HG03571 (cell line): ENCODE measurements around the gene LIMK1.

Experiments used
- ATAC-seq: cut with Tn5 transposase; IDR thresholded peaks from one replicate; pipeline ENCODE4 v1.9.1; 2021; ENCODE audit not compliant: unreplicated experiment

The LIMK1 gene

DNA sequence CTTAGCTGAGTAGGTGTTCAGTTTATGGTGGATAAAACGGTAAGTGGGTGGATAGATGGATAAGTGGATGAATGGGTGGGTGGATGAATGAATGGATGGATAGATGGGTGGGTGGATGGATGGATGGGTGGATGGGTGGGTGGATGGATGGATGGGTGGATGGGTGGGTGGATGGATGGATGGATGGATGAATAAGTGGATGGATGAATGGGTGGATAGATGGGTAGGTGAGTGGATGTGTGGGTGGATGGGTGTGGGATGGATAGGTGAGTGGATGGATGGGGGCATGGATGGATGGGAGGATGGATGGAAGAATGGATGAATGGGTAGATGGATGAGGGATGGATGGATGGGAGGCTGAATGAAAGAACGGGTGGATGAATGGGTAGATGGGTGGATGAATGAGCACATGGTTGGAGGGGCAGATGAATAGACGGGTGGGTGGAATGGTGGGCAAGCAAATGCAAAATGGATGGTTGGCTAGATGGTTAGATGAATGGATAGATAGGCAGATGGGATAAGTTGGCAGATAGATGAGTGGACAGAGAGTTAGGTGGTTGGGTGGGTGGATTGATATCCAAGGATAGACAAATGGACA lies 29.9 kb upstream of the LIMK1 start:
- ATAC-seq: no peak

DNA sequence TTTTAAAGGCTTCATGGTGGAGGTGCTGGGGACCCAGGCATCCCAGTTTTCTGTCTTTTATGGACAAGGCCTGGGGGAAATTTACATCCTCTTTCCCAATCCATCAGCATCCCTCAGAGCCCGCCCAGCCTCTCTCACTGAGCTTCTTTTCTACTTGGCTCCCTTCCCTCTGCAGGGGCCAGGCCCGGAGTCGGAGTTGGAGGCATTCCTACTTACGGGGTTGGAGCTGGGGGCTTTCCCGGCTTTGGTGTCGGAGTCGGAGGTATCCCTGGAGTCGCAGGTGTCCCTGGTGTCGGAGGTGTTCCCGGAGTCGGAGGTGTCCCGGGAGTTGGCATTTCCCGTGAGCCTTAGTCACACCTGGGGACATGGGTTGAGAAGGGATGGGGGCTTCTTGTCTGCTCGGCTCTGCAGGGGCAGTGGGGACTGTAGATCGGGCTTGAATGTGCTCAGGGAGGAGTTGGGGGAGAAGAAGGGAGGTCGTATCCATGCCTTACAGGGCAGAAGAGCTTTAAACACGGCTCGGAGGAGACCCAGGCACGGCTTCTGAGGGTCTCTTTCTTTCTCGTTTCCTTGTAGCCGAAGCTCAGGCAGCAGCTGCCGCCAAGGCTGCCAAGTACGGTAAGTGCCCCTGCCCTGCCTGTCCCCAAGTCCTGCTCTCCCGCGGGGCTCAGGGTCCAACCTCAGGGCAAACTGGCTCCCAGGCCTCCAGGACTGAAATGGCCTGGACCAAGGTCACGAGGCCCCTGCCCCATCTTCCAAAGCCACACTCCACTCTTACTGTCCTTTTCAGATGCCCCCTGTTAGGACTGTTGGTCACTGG lies 27.3 kb upstream of the LIMK1 start:
- no peak for ATAC-seq

DNA sequence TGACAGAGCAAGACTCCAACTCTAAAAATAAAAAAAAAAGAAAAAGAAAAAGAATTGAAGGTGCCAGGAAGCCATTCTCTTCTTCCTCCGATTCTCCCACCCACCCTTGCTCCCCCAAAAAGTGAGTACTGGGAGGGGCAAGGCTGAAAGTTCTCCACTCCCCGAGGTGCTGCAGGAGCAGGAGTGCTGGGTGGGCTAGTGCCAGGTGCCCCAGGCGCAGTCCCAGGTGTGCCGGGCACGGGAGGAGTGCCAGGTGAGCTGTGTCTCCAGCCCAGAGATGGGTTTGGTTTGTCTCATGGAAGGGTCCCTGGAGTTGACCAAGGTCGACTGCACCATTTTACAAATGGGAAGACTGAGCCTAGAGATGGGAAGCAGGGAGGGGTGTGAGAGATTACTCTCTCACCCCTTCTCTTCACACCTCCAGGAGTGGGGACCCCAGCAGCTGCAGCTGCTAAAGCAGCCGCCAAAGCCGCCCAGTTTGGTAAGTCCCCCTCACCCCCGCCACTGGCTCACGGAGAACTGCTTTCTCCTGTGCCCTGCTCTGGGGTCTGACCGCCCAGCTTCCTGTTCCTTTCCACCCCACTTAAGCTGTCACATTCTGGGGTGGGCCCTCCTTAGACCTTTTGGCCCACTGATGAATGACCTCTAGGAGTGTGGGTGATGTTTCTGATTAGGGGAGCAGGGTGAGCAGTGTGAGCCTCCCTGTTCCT lies 26.2 kb upstream of the LIMK1 start:
- no peak for ATAC-seq

DNA sequence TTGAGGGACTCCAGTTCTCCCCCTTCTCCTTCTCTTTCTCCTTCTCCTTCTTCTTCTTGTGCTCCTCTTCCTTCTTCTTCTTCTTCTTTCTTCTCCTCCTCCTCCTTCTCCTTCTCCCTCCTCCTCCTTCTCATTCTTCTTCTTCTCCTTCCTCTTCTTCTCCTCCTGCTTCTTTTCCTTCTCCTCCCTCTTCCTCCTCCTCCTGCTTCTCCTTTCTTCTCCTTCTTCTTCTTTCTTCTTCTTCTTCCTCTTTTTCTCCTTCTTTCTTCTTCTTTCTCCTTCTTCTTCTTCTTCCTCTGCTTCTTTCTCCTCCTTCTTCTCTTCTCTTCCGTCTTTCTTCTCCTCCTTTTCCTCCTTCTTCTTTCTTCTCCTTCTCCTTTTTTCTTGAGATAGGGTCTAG lies 25.6 kb upstream of the LIMK1 start:
- ATAC-seq: no peak

DNA sequence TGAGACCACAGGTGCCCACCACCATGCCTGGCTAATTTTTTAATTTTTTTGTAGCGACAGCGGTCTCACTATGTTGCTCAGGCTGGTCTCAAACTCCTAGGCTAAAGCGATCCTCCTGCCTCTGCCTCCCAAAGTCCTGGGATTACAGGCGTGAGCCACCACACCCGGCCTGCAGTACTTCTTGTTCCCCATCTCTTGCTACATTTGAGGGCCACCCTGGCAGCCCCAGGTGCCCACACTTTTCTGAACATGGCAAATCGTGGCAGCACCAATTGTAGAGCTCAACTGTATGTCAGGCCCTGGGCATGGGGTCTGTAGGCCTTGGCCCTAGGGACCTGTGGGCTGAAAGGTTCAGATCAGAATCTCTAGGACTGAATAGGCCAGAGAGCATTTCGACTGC lies 25.1 kb upstream of the LIMK1 start:
- no peak for ATAC-seq

DNA sequence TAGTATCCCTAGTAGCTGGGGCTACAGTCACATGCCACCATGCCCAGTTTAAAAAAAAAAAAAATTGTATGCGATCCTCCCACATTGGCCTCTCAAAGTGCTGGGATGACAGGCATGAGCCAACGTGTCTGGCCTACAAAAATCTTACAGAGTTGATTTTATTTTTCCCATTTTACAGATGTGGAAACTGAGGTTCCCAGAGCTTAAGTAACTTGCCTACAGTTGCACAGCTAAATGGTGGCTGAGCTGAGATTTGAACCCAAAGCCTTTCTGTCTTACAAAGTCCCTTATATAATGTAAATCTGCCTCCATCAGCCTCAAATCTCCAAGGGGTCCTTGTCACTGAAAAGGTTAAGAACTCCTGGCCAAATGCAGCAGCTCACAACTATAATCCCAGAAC lies 24.6 kb upstream of the LIMK1 start:
- no peak for ATAC-seq

DNA sequence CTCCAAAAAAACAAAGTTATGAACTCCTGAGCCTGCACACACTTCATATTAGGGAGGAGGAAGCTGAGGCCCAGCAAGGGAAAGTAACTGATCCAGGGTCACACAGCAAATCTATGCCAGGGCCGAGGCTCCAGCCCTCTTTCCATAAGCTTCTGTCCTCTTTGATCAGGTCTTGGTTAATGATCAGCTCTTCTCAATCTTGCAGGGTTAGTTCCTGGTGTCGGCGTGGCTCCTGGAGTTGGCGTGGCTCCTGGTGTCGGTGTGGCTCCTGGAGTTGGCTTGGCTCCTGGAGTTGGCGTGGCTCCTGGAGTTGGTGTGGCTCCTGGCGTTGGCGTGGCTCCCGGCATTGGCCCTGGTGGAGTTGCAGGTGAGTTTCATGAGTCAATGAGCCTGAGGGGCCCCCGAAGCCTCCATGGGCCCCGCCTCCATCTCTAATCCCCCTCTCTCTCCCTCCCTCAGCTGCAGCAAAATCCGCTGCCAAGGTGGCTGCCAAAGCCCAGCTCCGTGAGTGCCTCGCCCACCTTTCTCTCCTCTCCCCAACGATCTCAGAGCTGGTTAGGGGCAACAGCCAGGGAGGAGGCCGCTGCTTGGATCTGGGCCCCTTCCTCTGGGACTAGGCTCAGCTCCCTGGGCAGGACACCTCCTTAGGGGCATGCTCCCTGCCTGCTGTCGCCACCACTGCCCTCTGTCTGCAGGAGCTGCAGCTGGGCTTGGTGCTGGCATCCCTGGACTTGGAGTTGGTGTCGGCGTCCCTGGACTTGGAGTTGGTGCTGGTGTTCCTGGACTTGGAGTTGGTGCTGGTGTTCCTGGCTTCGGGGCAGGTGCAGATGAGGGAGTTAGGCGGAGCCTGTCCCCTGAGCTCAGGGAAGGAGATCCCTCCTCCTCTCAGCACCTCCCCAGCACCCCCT lies 23.7 kb upstream of the LIMK1 start:
- no peak for ATAC-seq

DNA sequence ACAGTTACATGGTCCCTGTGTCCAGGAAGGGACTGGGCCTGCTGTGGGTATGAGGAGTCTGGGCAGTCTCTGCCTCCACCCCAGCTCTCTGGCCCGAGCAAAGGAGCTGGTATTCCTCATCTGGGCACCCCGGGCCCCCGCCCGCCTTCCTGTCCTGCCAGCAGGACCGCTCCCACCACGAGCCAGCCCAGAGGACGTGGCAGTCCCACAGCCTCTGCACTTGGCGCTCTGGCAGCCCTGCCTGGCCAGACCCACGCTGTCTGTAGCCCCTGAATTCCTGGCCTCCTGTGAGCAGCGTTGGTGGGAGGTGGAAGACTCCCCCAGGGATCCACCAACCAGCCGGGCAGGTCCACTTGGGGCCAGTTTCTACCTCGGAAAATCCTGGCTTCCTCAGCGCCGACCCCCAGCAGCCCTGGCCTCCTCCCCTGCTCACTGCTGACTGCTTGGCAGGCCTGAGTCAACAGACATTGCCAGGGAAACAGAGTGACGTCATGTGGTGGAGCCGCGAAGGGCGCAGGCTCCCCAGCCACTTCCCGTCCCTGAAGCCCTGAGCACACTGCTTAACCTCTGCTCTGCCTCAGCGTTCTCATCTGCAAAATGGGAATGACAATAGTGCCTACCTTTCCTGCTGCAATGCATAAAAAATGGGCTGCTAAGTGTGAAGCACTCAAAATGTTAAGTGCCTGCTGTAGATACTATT lies 21.6 kb upstream of the LIMK1 start:
- no peak for ATAC-seq

DNA sequence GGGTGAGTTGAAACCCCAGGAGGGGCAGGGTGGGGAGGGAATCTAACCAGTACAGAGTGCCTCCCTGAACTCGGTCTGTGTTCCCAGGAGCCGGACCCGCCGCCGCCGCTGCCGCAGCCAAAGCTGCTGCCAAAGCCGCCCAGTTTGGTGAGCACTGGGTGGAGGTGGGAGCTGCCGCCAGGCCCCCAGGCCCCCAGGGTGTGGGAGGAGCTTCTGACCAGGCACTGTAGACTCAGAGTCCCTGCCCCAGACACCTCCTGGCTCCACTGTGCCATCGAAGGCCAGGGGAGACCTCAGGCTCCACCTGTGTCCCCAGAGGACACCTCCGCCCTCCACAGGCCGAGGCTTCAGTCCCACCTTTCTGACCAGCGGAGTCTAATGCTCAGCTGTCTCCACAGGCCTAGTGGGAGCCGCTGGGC lies 20.4 kb upstream of the LIMK1 start:
- ATAC-seq: no peak

DNA sequence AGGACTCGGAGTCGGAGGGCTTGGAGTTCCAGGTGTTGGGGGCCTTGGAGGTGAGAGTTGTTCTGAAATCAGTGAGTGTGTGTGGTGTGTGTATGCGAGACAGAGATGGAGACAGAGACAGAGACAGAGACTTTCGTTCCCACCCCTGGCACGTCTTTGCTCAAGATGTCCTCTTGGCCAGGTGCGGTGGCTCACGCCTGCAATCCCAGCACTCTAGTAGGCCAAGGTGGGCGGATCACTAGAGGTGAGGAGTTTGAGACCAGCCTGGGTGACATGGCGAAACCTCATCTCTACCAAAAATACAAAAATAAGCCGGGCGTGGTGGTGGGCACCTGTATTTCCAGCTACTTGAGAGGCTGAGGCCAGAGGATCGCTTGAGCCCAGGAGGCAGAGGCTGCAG lies 20.0 kb upstream of the LIMK1 start:
- no peak for ATAC-seq

DNA sequence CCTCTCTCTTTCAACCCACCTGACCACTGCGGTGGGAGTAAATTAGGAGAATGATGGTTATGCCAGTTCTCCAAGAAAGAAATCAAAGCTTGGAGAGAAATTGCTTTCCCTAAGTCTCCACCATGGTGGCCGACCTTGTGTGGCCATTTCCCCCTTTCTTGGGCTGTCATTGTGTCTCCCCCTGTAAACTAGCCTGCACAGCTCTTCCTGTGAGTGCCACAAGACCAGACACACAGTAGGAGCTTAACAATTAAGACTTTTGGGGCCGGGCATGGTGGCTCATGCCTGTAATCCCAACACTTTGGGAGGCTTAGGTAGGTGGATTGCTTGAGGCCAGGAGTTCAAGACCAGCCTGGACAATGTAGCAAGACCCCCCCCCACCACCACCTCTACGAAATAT lies 18.9 kb upstream of the LIMK1 start:
- ATAC-seq: no peak

DNA sequence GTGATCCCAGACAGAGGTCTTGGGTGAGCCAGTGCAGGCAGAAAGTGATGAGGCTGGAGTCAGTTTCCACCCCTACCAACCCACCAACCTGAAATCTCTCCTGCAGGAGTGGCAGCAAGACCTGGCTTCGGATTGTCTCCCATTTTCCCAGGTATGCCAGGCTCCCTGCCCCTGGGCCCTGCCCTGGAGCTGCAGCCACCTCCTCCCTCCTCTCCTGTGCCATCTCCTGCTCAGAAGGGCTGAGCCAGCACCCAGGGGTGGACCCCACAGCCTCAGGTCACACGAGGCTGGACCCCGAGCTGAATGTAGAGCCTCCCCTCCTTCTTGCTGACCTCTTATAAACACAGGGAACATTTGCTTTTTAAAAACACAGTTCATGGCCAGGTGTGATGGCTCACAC lies 17.0 kb upstream of the LIMK1 start:
- ATAC-seq: no peak

DNA sequence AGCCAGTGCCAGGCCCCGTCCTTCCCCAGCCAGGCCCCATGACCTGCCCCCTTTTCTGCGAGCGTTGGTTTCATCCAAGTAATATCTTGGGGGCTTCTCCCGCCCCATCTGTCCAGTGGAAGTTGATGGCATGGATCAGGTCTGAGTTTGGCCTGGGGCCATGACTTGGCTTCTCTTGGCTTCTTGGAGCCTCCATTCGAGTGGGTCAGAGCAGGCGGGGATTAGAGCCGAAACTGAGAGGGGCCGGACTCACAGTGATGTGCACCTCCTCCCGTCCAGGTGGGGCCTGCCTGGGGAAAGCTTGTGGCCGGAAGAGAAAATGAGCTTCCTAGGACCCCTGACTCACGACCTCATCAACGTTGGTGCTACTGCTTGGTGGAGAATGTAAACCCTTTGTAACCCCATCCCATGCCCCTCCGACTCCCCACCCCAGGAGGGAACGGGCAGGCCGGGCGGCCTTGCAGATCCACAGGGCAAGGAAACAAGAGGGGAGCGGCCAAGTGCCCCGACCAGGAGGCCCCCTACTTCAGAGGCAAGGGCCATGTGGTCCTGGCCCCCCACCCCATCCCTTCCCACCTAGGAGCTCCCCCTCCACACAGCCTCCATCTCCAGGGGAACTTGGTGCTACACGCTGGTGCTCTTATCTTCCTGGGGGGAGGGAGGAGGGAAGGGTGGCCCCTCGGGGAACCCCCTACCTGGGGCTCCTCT lies 15.1 kb upstream of the LIMK1 start:
- no peak for ATAC-seq

DNA sequence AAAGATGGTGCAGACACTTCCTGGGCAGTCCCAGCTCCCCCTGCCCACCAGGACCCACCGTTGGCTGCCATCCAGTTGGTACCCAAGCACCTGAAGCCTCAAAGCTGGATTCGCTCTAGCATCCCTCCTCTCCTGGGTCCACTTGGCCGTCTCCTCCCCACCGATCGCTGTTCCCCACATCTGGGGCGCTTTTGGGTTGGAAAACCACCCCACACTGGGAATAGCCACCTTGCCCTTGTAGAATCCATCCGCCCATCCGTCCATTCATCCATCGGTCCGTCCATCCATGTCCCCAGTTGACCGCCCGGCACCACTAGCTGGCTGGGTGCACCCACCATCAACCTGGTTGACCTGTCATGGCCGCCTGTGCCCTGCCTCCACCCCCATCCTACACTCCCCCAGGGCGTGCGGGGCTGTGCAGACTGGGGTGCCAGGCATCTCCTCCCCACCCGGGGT lies 14.5 kb upstream of the LIMK1 start:
- ATAC-seq: no peak

DNA sequence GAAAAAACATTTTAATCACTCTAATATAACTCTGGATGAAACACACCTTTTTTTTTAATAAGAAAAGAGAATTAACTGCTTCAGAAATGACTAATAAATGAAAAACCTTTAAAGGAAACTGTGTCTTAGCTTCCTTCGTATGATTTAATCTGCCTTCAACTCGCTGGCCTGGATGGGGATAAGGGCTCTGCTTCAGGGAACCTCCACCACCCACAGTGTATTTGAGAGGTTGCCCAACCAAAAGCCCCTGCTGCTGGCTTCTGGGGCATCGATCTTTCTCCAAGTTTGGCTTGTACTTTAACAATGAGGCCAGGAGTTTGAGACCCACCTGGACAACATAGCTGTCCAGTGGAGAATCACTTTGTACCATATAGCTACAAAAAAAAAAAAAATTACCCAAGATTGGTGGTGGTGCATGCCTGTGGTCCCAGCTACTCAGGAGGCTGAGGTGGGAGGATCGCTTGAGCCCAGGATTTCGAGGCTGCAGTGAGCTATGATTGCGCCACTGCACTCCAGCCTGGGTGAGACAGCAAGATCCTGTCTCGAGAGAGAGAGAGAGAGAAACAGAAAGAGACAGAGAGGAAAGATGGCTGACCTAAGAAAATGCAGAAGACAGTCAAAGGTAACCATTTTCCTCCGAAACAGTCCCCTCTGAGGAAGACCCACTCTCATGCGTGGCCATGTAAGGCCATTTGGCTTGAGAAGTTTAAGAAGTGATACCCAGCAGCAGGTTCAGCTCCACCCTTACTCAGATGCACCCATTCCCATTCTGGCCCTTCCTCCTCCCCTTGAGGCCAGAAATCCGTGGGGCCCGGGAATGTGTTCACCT lies 13.6 kb upstream of the LIMK1 start:
- ATAC-seq: no peak

DNA sequence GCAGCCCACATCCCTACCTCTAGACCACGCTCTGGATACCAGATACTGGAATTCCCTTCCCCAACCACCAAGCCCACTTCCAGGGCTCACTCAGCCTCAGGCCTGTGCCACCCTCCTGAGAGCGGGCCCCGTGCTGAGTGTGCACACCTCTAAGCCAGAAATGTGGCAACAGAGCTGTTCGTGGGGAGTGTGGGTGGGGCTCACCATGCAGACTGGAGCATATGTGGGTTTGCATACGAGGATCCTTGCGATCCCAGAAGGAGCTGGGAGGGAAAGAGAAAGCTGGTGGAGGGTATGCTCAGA lies 13.0 kb upstream of the LIMK1 start:
- no peak for ATAC-seq

DNA sequence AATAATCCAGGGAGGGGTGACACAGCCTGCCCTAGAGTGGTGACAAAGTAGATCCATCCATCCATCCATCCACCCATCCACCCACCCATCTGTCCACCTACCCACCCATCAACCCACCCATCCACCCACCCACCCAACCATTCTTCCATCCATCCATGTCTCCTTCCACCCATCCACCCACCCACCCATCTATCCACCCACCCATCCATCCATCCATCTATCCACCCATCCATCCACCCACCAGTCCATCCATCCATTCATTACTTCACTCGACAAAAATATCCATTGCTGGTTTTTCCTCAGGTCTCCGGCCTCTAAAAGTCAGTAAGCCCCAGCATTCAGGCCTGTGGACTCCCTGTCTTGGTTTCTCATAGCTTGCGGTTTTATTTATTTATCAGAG lies 12.5 kb upstream of the LIMK1 start:
- ATAC-seq: no peak

DNA sequence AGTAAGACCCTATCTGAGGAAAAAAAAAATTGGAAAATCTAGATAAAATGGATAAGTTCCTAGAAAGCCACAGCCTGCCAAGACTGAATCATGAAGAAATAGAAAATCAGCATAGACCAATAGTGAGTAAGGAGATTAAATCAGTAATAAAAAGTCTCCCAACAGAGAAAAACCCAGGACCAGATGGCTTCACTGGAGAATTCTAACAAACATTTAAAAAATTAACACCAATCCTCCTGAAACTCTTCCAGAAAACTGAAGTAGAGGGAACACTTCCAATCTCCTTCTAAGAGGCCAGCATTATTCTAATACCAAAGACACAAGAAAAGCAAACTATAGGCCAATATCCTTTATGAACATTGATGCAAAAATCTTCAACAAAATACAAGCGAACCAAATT lies 8.8 kb upstream of the LIMK1 start:
- ATAC-seq: no peak

DNA sequence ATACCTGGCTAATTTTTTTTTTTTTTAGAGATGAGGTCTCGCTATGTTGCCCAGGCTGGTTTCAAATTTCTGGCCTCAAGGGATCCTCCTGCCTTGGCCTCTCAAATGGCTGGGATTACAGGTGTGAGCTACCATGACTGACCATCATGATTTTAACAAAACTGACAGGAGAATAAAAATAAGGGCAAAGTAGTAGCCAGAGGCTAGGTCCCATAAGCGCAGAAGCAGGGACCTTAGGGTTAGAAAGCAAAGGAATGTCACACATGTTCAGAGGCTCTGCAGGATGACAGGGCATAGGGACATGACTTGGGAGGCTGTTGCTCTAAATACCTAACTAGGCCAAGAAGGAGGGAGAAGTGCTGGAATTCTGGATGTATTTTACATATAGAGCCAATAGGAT lies 5.1 kb upstream of the LIMK1 start:
- ATAC-seq: no peak
